ENCODE results near the gene PKHD1. TPM values are rescaled to one million over a fixed set of nuclear protein-coding genes. Genes with fewer than 3 reads are reported as not detected.
A peak's percentile ranks its signal among the peaks of the same experiment; 100 is the strongest.

The PKHD1 gene
- total RNA-seq, 1 experiment from 2014 or later: 0.09 TPM

DNA sequence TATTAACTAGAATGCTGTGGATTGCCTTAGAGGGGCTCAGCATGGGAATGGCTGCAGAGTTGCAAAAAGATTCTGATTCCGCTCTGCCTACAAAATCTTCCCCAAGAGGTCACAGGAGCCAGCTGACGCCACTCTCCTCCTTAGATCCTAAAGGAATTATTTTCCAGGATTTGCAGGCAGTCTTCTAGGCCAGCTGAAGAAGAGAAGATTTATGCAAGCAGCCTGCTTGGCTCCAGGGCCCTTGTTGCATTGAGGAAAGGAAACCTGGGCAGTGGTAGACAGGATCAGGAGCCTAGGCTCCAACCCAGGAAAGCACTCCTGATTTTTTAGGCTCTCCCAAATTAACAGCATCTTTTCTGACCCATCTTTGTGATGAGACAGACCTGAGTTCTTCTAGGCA is 245.8 kb downstream of the PKHD1 start:
- H3K56ac ChIP-seq (ENCODE audit: insufficient read length, low read depth, low read length): no peak overlapping the region
- no peaks in the 10 kb centered on the region for H3K79me2 ChIP-seq (ENCODE audit: insufficient read depth, low read length)
- no peak overlapping the region for H2BK120ac ChIP-seq (ENCODE audit: low read depth, low read length, poor library complexity, severe bottlenecking)
- H3K27ac ChIP-seq (ENCODE audit: insufficient read length, low read depth, low read length): no peak overlapping the region
- H3K4ac ChIP-seq (ENCODE audit: low read depth, low read length): no peak overlapping the region
- no peak overlapping the region for H3K14ac ChIP-seq (ENCODE audit: insufficient read depth, low read length)
- H3K18ac ChIP-seq (ENCODE audit: insufficient read length, low read depth, low read length): no peak overlapping the region
- Mint-ChIP-seq H3K4me3 (no peak overlapping the region), H3K27ac (peak overlapping the region in 2 of 3 experiments; percentile 6 to 49; a peak in 4 of 7 replicates), H3K27me3 (ENCODE audit: low read depth) (no peaks in the 10 kb centered on the region), H3K4me1 (peaks cover 24 to 31% of the 10 kb centered on the region in 2 experiments), H3K36me3 (ENCODE audit: insufficient read depth in 1 of 3, low read depth in 3 of 3) (no peaks in the 10 kb centered on the region), H3K9me3 (no peaks in the 10 kb centered on the region)
- H4K91ac ChIP-seq (ENCODE audit: insufficient read length, low read depth, low read length): no peak overlapping the region
- peaks cover 4% of the 10 kb centered on the region; the same call in 1 of the 2 replicates for H3K4me1 ChIP-seq (ENCODE audit: insufficient read depth, low read length)
- H2BK12ac ChIP-seq (ENCODE audit: insufficient read length, low read depth, low read length): no peak overlapping the region
- H2BK20ac ChIP-seq (ENCODE audit: low read depth, low read length, poor library complexity, severe bottlenecking): no peak overlapping the region
- no peak overlapping the region for H3K23ac ChIP-seq (ENCODE audit: insufficient read length, low read depth, low read length)
- H2BK5ac ChIP-seq (ENCODE audit: insufficient read length, low read length): no peak overlapping the region
- no peaks in the 10 kb centered on the region for H3K27me3 ChIP-seq (ENCODE audit: insufficient read depth, low read length)
- no peak overlapping the region for H2BK15ac ChIP-seq (ENCODE audit: low read depth, low read length)
- no peaks in the 10 kb centered on the region for H3K79me1 ChIP-seq (ENCODE audit: insufficient read depth, low read depth, low read length, poor library complexity, severe bottlenecking)
- TF ChIP-seq, protein P1, sequence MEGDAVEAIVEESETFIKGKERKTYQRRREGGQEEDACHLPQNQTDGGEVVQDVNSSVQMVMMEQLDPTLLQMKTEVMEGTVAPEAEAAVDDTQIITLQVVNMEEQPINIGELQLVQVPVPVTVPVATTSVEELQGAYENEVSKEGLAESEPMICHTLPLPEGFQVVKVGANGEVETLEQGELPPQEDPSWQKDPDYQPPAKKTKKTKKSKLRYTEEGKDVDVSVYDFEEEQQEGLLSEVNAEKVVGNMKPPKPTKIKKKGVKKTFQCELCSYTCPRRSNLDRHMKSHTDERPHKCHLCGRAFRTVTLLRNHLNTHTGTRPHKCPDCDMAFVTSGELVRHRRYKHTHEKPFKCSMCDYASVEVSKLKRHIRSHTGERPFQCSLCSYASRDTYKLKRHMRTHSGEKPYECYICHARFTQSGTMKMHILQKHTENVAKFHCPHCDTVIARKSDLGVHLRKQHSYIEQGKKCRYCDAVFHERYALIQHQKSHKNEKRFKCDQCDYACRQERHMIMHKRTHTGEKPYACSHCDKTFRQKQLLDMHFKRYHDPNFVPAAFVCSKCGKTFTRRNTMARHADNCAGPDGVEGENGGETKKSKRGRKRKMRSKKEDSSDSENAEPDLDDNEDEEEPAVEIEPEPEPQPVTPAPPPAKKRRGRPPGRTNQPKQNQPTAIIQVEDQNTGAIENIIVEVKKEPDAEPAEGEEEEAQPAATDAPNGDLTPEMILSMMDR (conservative IDR thresholded peaks at IDR 0.05): no peak
- no peak overlapping the region for H3K9ac ChIP-seq (ENCODE audit: extremely low read depth, insufficient read length, low read length)
- peaks cover 3% of the 10 kb centered on the region for H4K20me1 ChIP-seq (ENCODE audit: control insufficient read depth, insufficient read depth, insufficient read length)
- no peak overlapping the region for H3T11ph ChIP-seq (ENCODE audit: low read length)
- no CpG with 5 or more reads among the region's 2 CpGs for WGBS (ENCODE audit: extremely low coverage, insufficient read length, low lambda C conversion rate)
- H4K8ac ChIP-seq (replicated peaks; ENCODE audit: insufficient read length, low read depth, low read length): no peak overlapping the region
- no peaks in the 10 kb centered on the region for H3K23me2 ChIP-seq (ENCODE audit: insufficient read length, low read depth, low read length, poor library complexity, severe bottlenecking)
- H3K9me3 ChIP-seq (ENCODE audit: control insufficient read depth, low read depth, low read length): no peaks in the 10 kb centered on the region
- no peak for DNase-seq
- no peak overlapping the region for H2AFZ ChIP-seq (ENCODE audit: low read length)
- no peak overlapping the region for H4K5ac ChIP-seq (ENCODE audit: insufficient read length, low read depth, low read length)
- no peak overlapping the region for H3K4me2 ChIP-seq (ENCODE audit: insufficient read depth, insufficient read length, low read length)
- H2AK5ac ChIP-seq (ENCODE audit: insufficient read length, low read length): no peak overlapping the region
